Subcutaneous adipose tissue (tissue), 4 donors: ENCODE data around the gene RPUSD1. TPM values are rescaled to one million over a fixed set of nuclear protein-coding genes. Genes with fewer than 3 reads are reported as not detected.

Experiments
- total RNA-seq, 4 donors: library from RNA; depleted of rRNA; stranded (reverse); fragments of >200 nt; gene quantifications; one replicate each; pipeline ENCODE4 v1.1.0, GENCODE V29; 2016
- TF ChIP-seq, protein P1 (sequence below): fragments of 450-650 bp; IDR thresholded peaks from one replicate; pipeline ENCODE4 v1.5.1; 2016; ENCODE audit warnings: low read depth, mild to moderate bottlenecking, control low read depth, antibody characterized with exemption, moderate library complexity

The RPUSD1 gene
- total RNA-seq, 4 donors from 2014 or later = 9.9 to 13.0 (median 11.7) TPM

DNA sequence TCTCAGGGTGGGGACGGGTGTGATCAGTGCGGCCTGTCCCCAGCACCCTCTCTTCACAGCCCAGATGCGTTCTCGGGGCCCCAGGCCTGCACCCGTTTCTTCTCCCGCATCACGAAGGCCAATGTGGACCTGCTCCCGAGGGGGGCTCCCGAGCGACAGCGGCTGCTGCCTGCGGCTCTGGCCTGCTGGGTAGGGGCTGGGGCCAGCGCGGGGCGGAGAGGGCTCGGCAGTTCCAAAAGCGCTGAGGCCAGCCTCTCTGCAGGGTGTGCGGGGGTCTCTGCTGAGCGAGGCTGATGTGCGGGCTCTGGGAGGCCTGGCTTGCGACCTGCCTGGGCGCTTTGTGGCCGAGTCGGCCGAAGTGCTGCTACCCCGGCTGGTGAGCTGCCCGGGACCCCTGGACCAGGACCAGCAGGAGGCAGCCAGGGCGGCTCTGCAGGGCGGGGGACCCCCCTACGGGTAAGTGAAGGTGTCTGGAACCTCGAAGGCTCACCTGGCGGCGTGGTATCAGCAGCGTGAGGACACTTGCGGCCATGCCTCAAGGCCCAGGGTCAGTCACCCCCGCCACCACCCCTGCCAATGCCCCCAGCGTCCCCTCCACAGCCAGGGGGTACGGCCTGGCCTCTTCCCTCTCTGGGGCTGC, 23.2 kb downstream of the RPUSD1 start:
- TF ChIP-seq, protein P1, sequence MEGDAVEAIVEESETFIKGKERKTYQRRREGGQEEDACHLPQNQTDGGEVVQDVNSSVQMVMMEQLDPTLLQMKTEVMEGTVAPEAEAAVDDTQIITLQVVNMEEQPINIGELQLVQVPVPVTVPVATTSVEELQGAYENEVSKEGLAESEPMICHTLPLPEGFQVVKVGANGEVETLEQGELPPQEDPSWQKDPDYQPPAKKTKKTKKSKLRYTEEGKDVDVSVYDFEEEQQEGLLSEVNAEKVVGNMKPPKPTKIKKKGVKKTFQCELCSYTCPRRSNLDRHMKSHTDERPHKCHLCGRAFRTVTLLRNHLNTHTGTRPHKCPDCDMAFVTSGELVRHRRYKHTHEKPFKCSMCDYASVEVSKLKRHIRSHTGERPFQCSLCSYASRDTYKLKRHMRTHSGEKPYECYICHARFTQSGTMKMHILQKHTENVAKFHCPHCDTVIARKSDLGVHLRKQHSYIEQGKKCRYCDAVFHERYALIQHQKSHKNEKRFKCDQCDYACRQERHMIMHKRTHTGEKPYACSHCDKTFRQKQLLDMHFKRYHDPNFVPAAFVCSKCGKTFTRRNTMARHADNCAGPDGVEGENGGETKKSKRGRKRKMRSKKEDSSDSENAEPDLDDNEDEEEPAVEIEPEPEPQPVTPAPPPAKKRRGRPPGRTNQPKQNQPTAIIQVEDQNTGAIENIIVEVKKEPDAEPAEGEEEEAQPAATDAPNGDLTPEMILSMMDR = no peak

DNA sequence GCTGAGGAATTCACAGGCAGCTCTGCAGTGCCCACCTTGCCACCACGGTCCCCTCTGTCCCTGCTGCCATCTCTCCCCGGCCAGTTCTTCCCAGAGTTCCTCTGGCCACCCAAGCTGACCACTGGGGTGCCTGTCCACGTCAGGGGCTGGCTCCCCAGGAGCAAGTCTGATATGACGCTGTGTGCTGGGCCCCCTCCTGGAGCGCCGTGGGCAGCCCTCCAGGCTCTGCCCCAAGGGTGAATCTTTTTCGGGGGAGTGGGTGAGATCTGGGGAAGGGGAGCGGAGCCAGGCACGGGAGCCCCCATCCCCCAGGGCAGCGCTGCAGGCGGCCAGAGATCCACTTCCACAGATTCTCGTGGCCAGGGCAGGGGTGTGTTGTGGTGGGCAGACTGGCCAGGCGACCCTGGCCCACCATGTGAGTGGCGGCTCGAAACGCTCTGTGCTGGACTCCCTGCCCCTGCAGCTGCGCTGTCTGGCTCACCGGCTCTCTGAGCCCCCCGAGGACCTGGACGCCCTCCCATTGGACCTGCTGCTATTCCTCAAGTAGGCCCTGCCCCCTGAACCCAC, 23.9 kb downstream of the RPUSD1 start:
- TF ChIP-seq, protein P1 = no peak

GRCh38 chr16:763369-764183, 24.6 kb downstream of the RPUSD1 start:
- TF ChIP-seq, protein P1 = no peak

DNA sequence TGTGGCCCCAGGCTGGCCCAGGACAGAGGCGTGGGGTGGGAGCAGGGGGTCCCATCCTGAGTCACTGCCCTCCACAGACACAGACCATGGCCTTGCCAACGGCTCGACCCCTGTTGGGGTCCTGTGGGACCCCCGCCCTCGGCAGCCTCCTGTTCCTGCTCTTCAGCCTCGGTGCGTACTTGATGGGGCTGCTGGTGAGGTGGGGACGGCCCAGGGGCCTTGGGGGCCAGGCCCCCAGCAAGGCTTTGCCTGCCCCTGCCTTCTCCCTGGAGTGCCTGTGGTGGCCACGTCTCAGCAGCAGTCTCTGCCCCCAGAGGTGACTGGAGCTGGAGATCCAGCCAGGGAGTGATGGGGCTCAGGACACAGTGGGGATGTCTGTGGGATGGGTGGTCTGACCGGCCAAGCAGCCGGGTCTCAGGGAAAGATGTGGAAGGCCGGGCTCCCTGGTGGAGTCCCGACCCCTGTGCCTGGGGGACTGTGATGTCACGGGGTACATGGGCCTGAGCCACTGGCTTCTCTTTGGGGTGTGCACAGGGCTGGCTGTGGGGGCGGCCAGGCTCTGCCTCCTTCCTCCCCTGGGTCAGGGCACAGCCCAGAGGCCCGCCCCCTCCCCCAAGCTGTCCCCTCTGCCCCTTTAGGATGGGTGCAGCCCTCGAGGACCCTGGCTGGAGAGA, 25.4 kb downstream of the RPUSD1 start:
- TF ChIP-seq, protein P1 = no peak

DNA sequence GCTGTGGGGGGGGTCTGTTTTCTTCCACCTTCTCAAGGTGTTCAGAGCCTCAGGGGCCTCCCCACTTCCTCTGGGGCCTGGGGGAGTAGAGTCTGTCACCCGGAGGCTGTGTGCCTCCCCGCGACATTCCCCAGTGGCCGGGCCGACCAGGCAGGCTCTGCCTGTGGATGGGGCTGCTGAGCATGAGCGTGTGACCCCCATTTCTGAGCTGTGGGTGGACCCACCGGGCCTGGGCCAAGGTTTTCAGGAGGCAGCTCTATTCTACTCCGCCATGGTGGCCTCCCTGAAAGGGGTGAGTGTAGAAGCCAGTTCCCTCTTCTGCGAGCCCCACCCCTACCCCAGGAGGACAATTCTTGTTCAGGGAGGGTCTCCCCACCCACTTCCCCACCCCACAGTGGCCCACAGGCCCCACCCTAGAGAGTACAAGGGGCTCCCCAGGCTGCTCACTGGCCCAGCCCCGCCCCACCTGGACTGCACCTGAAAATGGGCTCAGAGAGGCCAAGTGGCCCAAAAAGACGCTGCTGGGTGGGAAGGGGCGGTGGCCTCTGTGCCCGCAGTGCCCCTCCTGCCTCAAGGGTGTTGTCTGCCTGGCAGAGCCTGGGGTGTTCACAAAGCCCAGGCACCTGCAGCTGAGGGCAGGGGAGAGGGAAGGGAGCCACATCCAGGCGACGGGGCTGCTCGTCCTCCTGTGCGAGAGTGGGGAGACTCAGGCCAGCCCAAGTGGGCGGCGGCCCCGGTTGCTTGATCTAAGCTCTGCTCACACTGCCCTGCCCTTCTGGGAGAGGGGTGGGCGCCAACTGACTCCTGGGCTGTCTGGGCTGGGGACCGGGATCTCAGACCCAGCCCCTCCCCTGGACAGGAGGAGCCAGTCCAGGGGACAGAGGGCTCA, 26.3 kb downstream of the RPUSD1 start:
- TF ChIP-seq, protein P1 = no peak

- TF ChIP-seq, protein P1 = no peak
These were observed 27.4 kb downstream of the RPUSD1 start, which contains the start of gene MSLN for GRCh38 chr16:760545-761343. TSS of gene MSLN (plus strand) at chr16:760734. CDS start at chr16:762681, 1,947 bp downstream.
